A549 (cell line): ENCODE data around the gene CCDC34. TPM values are rescaled to one million over a fixed set of nuclear protein-coding genes. Genes with fewer than 3 reads are reported as not detected.

Experiments used
- ATAC-seq, 2 experiments: fragments of 200-7000 bp in 1 of 2; fragments of >200 bp in 1 of 2; cut with Nextera tagmentation in 1 of 2; cut with Tn5 transposase in 1 of 2; 3 replicates each; pipeline versions ENCODE4 v1.8.0 to v1.9.1; 2018 to 2020; ENCODE audit warnings: mild to moderate bottlenecking in 1 of 2, moderate library complexity in 1 of 2
- CTCF ChIA-PET: fragments of 300-600 bp; sonication (Branson Sonifier 250); formaldehyde crosslinking; extraction: SDS; loops from one replicate; lab custom pipeline; 2021; ENCODE audit warnings: antibody characterized with exemption, inconsistent platforms; lab: Yijun Ruan, JAX
- POLR2A ChIA-PET: fragments of 350-600 bp; formaldehyde crosslinking; extraction: SDS; loops from one replicate; lab custom pipeline; 2021; ENCODE audit warnings: antibody characterized with exemption, inconsistent platforms; lab: Yijun Ruan, JAX
- DNase-seq, 2 experiments: peaks; one replicate each; pipeline versions ENCODE4 v3.0.0 to v3.0.0-alpha.2; 2011 to 2016; ENCODE audit warnings: low read depth in 1 of 2, low spot score in 1 of 2
- FAIRE-seq: peaks from 2 replicates; lab custom pipeline; 2011; peaks lifted over from hg19 to GRCh38; lab: Jason Lieb, UNC
- H3K27ac ChIP-seq, 2 experiments: fragments of >200 bp; sonication (Bioruptor Twin); formaldehyde crosslinking; 3 replicates each; pipeline ENCODE4 v1.5.1; 2016 to 2017
- H3K4me1 ChIP-seq: fragments of >200 bp; sonication (Bioruptor Twin); formaldehyde crosslinking; 3 replicates; pipeline ENCODE4 v1.6.1; 2016
- H3K4me2 ChIP-seq: fragments of >200 bp; sonication (Bioruptor Twin); formaldehyde crosslinking; 3 replicates; pipeline ENCODE4 v1.6.1; 2016
- H3K4me3 ChIP-seq: fragments of >200 bp; sonication (Bioruptor Twin); formaldehyde crosslinking; 3 replicates; pipeline ENCODE4 v1.5.1; 2016
- H3K9me3 ChIP-seq: fragments of >200 bp; sonication (Bioruptor Twin); formaldehyde crosslinking; 3 replicates; pipeline ENCODE4 v1.6.1; 2016
- CEBPB ChIP-seq, 2 experiments: fragments of >200 bp in 1 of 2; sonication (Bioruptor Twin) in 1 of 2; formaldehyde crosslinking in 1 of 2; IDR thresholded peaks; 2 replicates each; pipeline ENCODE4 v1.6.1; 2012 to 2016
- EHF ChIP-seq: fragments of 250-450 bp; sonication (Bioruptor Pico); IDR thresholded peaks from 2 replicates; pipeline ENCODE4 v1.5.0; 2020; ENCODE audit warnings: mild to moderate bottlenecking
- ESRRA ChIP-seq: fragments of 150-350 bp; IDR thresholded peaks from 2 replicates; pipeline ENCODE4 v1.6.1; 2014; ENCODE audit warnings: mild to moderate bottlenecking, low read length, borderline replicate concordance
- FOSB ChIP-seq: fragments of 250-450 bp; sonication (Bioruptor Pico); IDR thresholded peaks from 2 replicates; pipeline ENCODE4 v1.5.0; 2020; ENCODE audit warnings: mild to moderate bottlenecking, moderate library complexity
- FOSL2 ChIP-seq, 2 experiments: fragments of 450-650 bp in 1 of 2; fragments of >200 bp in 1 of 2; sonication (Bioruptor Twin) in 1 of 2; formaldehyde crosslinking; IDR thresholded peaks; 2 replicates each; pipeline versions ENCODE4 v1.5.0 to v1.6.1; 2016 to 2020; ENCODE audit warnings: mild to moderate bottlenecking in 1 of 2, moderate library complexity in 1 of 2
- FOXS1 ChIP-seq: fragments of 250-450 bp; sonication (Bioruptor Pico); IDR thresholded peaks from 2 replicates; pipeline ENCODE4 v1.5.0; 2020; ENCODE audit warnings: mild to moderate bottlenecking, moderate library complexity
- HDAC2 ChIP-seq: fragments of 200-600 bp; sonication (generic); IDR thresholded peaks from 2 replicates; pipeline ENCODE4 v1.6.1; 2016
- HOXB13 ChIP-seq: fragments of 250-450 bp; sonication (Bioruptor Pico); IDR thresholded peaks from 2 replicates; pipeline ENCODE4 v1.5.0; 2020; ENCODE audit warnings: low read depth, mild to moderate bottlenecking, moderate library complexity
- HOXB5 ChIP-seq: fragments of 250-450 bp; sonication (Bioruptor Pico); IDR thresholded peaks from 2 replicates; pipeline ENCODE4 v1.5.0; 2020; ENCODE audit warnings: mild to moderate bottlenecking, moderate library complexity
- KDM5A ChIP-seq: fragments of 200-600 bp; sonication (generic); IDR thresholded peaks from 2 replicates; pipeline ENCODE4 v1.6.1; 2016; ENCODE audit warnings: antibody characterized with exemption, mild to moderate bottlenecking
- MAFK ChIP-seq: fragments of 450-650 bp; IDR thresholded peaks from 2 replicates; pipeline ENCODE4 v1.6.1; 2014; ENCODE audit not compliant: partially characterized antibody
- MAZ ChIP-seq: fragments of 150-350 bp; IDR thresholded peaks from 2 replicates; pipeline ENCODE4 v1.6.1; 2014; ENCODE audit warnings: antibody characterized with exemption, low read depth, low read length, borderline replicate concordance
- MYC ChIP-seq: IDR thresholded peaks from 2 replicates; pipeline ENCODE4 v1.6.1; 2012; ENCODE audit warnings: mild to moderate bottlenecking, inconsistent platforms, low read length, improper control_type of control experiment, borderline replicate concordance
- NPAS2 ChIP-seq: fragments of 250-450 bp; sonication (Bioruptor Pico); IDR thresholded peaks from 2 replicates; pipeline ENCODE4 v1.8.0; 2022; ENCODE audit warnings: mild to moderate bottlenecking, moderate library complexity, borderline replicate concordance
- POLR2A ChIP-seq: IDR thresholded peaks from 2 replicates; pipeline ENCODE4 v1.6.1; 2012; ENCODE audit warnings: mild to moderate bottlenecking, low read length
- RCOR1 ChIP-seq: fragments of 150-350 bp; IDR thresholded peaks from 2 replicates; pipeline ENCODE4 v1.6.1; 2014; ENCODE audit warnings: antibody characterized with exemption, low read length, low read depth
- RNF2 ChIP-seq: fragments of 200-600 bp; sonication (generic); IDR thresholded peaks from 2 replicates; pipeline ENCODE4 v1.6.1; 2016; ENCODE audit warnings: low read depth, mild to moderate bottlenecking, antibody characterized with exemption, moderate library complexity, borderline replicate concordance
- TFCP2L1 ChIP-seq: fragments of 250-450 bp; sonication (Bioruptor Pico); IDR thresholded peaks from 2 replicates; pipeline ENCODE4 v1.5.0; 2021; ENCODE audit warnings: mild to moderate bottlenecking
- TP53 ChIP-seq: fragments of 250-450 bp; sonication (Bioruptor Pico); IDR thresholded peaks from 2 replicates; pipeline ENCODE4 v1.5.0; 2021; ENCODE audit warnings: mild to moderate bottlenecking, moderate library complexity
- ZNF302 ChIP-seq: fragments of 250-450 bp; sonication (Bioruptor Pico); IDR thresholded peaks from 2 replicates; pipeline ENCODE4 v1.9.0; 2021; ENCODE audit warnings: inconsistent platforms, mild to moderate bottlenecking, moderate library complexity
- ZSCAN20 ChIP-seq: fragments of 250-450 bp; sonication (Bioruptor Pico); IDR thresholded peaks from 2 replicates; pipeline ENCODE4 v1.8.0; 2022; ENCODE audit warnings: mild to moderate bottlenecking, moderate library complexity
- WGBS: methylation state at CpG from one replicate; pipeline ENCODE4 v1.1.6; 2017; ENCODE audit errors: missing lambda C conversion rate; 5-methylcytosine and 5-hydroxymethylcytosine counted together
- polyA plus RNA-seq, 4 experiments: library from polyadenylated mRNA; depleted of rRNA in 3 of 4; stranded (reverse); fragments of >200 nt; fragmentation: RNase III in 1 of 4; extraction: RNeasy Plus Mini Kit Qiagen cat#74134 plus additional on column Dnase treatment in 1 of 4; gene quantifications; 2 replicates in 3 of 4; 3 replicates in 1 of 4; pipeline ENCODE4 v1.2.3, GENCODE V29; 2011 to 2017
- TF ChIP-seq, protein P1 (sequence below): fragments of 250-450 bp; sonication (Bioruptor Pico); IDR thresholded peaks from 2 replicates; pipeline ENCODE4 v1.5.0; 2021; ENCODE audit warnings: mild to moderate bottlenecking, moderate library complexity, borderline replicate concordance

Gene CCDC34
- polyA plus RNA-seq, 2 of the 4 experiments (the other 2 are of a cell fraction): 32.0 to 35.9 TPM

DNA sequence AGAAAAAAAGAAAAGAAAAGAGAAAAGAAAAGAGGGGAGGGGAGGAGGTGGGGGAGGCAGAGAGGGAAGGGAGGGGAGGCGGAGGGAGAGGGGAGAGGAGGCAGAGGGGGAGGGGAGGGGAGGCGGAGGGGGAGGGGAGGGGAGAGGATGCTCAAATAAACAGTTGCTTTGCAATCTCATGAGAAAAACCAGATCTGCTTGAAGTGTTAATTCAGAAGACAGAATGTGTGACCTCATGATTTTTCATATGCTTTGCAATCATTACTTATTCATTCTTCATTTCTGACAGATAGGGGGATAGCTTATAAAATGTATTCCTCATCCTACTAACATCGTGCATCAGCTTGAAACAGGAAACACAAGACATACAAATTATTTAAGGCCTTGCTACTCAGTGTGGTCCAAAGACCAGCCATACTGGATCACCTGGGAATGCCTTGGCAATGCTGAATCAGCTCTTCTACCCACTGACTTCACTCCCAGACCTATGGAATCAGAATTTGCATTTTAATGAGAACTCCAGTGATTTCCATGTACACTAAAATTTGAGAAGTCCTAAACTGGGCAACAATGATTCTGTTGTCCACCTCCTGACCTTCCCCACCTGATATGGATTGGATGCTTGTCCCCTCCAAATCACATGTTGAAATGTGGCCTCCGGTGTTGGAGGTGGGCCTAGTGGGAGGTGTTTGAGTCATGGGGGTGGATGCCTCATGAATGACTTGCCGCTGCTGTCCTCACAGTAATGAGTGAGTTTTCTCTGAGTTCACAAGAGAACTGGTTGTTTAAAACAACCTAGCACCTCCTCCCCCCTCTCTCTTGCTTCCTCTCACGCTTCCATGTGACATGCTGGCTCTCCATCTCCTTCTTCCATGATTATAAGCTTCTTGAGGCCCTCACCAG is 69.2 kb downstream of the CCDC34 start:
- Histone ChIP-seq H3K4me2 (no peak overlapping the region), H3K4me1 (no peaks in the 10 kb centered on the region), H3K9me3 (peaks cover 21% of the 10 kb centered on the region), H3K4me3 (no peak overlapping the region), H3K27ac (peak overlapping the region in 1 of 2 experiments; percentile 11; a peak in 1 of 6 replicates)
- ATAC-seq (no peak), FAIRE-seq (no peak), DNase-seq (no peak)
- CTCF ChIA-PET: interaction anchor here (1.2 to 12.7 kb wide), 6 partner anchors 9 to 192 kb away, joined by 4 to 126 read pairs (median 40); no protein-coding TSS in a partner anchor
- peak; percentile 82 for TF ChIP-seq MAFK
- TF ChIP-seq FOSB (CRISPR knock-in tag): no peak
- POLR2A ChIA-PET: interaction anchor here (1.0 kb wide), 1 partner anchor 92 kb away, joined by 3 read pairs; no protein-coding TSS in a partner anchor
- 86% methylated on average over 4 of the region's 6 CpGs for WGBS

DNA sequence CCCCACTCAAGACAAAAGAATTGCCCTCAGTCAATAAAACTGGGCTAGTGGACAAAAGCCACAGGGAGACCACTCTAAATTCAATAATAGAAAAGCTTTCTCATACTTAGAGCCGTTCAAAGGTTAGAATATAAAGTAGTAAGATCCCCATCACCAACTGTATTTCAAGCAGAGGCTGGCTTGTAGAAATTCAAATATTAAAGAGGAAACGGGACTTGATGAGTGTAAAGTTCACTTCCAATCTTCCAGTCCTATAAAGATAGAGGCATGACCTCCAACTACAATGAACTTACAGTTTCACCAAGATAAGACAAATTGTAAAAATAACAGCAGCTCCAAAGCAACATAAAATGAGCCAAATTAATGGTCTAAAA is 70.4 kb downstream of the CCDC34 start:
- no peak overlapping the region for H3K4me2 ChIP-seq
- DNase-seq (no peak), ATAC-seq (no peak), FAIRE-seq (no peak)
- TF ChIP-seq EHF (CRISPR knock-in tag) (no peak), HOXB13 (no peak), NPAS2 (CRISPR knock-in tag) (no peak), ZNF302 (CRISPR knock-in tag) (no peak), RCOR1 (no peak), CEBPB (IDR thresholded peaks at IDR 0.05) (no peak), MAZ (no peak), HDAC2 (no peak), MYC (no peak), ESRRA (no peak), ZSCAN20 (no peak), HOXB5 (CRISPR knock-in tag) (no peak), FOSL2 (IDR thresholded peaks at IDR 0.05) (no peak), FOSL2 (CRISPR knock-in tag; IDR thresholded peaks at IDR 0.05) (no peak), TP53 (CRISPR knock-in tag) (no peak), FOXS1 (CRISPR knock-in tag) (no peak), TFCP2L1 (CRISPR knock-in tag) (no peak), RNF2 (no peak), POLR2A (no peak), KDM5A (no peak)
- TF ChIP-seq, protein P1, sequence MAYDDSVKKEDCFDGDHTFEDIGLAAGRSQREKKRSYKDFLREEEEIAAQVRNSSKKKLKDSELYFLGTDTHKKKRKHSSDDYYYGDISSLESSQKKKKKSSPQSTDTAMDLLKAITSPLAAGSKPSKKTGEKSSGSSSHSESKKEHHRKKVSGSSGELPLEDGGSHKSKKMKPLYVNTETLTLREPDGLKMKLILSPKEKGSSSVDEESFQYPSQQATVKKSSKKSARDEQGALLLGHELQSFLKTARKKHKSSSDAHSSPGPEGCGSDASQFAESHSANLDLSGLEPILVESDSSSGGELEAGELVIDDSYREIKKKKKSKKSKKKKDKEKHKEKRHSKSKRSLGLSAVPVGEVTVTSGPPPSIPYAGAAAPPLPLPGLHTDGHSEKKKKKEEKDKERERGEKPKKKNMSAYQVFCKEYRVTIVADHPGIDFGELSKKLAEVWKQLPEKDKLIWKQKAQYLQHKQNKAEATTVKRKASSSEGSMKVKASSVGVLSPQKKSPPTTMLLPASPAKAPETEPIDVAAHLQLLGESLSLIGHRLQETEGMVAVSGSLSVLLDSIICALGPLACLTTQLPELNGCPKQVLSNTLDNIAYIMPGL (CRISPR knock-in tag): no peak
- H3K4me3 ChIP-seq: no peak overlapping the region
- H3K4me1 ChIP-seq: no peaks in the 10 kb centered on the region
- H3K9me3 ChIP-seq: peaks cover 21% of the 10 kb centered on the region
- POLR2A ChIA-PET: no interaction called here
- no peak overlapping the region for H3K27ac ChIP-seq
- 79% methylated on average over 2 of the region's 2 CpGs for WGBS
- CTCF ChIA-PET: interaction anchor here (2.1 to 12.7 kb wide), 2 partner anchors 107 to 193 kb away, joined by 15 to 126 read pairs; no protein-coding TSS in a partner anchor
